Uterus (tissue), 2 donors: ENCODE data around the gene DMRT2.

Source experiments
- CTCF ChIP-seq, 4 experiments: fragments of 200-600 bp in 2 of 4; fragments of 450-650 bp in 2 of 4; sonication (generic) in 2 of 4; IDR thresholded peaks; one replicate each; pipeline ENCODE4 v1.5.1; 2016 to 2019; ENCODE audit warnings: antibody characterized with exemption in 4 of 4, mild to moderate bottlenecking in 2 of 4, moderate library complexity in 1 of 4
- POLR2A ChIP-seq, 2 donors: fragments of 450-650 bp; IDR thresholded peaks; one replicate each; pipeline ENCODE4 v1.6.1; 2016; ENCODE audit warnings: antibody characterized with exemption in 2 of 2, mild to moderate bottlenecking in 1 of 2, moderate library complexity in 1 of 2

- TF ChIP-seq POLR2A (IDR thresholded peaks at IDR 0.05) (no peak), CTCF (IDR thresholded peaks at IDR 0.05) (no peak)
Measured at GRCh38 chr9:1086517-1086916, 36.4 kb downstream of the DMRT2 start.
